ENCODE measurements around the gene SRGAP1.

The SRGAP1 gene

DNA sequence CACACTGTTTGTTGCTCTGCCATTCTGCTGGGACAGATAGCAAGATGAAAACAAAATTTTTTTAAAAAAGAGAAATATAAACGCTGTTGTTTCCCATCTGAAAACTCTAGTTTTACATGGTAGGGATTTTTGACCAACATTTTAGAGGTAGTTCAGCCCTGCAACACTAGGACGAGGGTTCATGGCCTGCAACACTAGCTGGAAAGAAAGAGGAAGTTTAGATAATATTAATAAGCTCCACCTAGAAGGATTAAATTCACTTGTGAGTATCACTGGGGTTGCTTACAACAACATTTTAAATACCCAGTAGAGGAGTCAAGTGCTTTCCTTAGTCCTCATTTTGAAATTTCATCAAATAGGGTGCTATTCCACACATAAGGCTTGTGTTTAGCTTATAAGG, 68.2 kb downstream of the SRGAP1 start:
- DNase-seq, result no peak

DNA sequence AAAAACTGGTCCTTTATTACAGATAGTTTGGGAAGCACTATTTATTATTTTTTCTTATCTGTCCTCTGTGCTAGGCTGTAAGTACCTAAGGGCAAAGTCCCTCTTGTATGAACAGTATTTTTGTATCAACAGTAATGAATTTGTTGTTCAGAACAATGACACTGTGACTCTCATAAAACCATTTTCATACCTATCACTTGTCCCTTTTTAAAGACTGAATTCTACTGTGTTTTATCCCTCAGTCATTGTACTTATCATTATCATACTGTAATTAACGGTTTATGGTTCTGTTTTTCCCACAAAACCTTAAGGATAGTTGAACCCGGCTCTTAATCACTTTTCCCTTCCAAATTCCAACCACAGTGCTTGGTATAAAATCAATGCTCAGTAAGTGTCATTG, 69.4 kb downstream of the SRGAP1 start:
- no peak for DNase-seq

DNA sequence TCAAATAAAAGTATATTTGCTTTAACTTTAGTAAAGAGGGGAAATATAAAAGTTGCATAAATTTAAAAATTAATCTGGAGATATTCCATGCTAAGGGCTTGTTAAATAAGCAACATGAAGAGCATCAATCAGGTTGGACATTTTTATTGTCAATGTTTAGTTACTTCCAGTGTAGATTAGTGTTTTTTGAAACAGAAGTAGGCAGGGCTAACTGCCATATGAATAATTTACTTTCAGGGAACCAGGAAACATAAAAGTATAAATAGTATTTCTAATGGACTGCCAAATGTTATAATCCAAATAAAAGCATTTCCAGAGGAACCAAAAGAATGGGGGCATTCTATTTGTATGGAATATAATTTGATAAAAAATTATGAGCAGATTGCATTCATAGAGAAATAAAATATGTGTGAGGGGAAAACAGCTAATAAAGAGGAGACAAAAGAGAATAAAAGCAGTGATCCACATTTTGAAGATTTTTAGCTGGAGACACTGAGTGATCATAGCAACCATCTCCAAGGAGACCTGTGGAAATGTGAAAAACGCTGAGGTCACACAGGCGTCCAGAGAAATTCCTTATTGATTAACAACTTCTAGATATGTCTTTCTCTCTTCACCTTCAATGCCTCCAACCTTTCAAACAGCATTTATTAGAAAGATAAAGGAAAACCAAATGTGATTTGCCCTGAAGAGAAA, 70.8 kb downstream of the SRGAP1 start:
- DNase-seq, result no peak

DNA sequence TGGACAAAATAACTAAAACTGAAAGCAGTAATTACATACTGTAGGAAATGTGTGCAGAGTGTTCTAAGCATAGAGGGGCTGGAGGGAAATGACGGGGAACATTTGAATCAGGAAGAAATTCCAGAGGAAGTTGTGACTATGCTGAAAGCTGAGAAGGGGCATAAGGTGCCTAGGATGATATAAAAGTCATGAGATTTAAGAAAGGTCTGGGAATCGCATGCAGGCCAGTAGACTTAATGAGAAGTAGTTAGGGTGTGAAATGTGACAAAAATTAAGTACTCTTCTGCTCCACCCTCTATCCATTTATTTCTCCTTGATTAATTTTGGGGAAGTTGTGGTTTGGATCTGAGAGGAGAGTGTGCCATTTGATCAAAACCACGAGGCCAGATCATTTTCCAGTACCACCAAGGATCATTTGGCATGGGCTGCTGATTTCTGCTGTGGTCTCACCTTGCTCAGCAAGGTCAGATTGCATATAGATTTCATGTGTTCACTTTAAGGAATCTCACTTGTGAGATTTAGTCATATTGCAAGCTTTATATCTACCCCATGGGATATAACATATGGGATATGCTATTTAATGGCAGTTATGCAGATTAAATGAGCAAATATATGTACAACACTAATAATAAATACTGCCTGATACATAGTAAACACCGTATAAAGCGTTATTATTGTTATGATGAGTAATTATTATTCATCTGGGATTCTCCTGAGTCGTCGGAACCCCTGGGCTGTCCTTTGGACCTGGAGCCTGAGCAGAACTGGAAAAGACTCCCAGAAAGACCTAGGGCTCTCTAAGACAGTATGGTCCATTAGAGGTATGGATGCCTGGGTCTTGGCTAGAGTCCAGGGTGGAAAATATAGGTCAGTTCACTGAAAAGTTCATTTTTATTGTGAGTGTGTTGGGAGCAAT, 72.3 kb downstream of the SRGAP1 start:
- no peak for DNase-seq

DNA sequence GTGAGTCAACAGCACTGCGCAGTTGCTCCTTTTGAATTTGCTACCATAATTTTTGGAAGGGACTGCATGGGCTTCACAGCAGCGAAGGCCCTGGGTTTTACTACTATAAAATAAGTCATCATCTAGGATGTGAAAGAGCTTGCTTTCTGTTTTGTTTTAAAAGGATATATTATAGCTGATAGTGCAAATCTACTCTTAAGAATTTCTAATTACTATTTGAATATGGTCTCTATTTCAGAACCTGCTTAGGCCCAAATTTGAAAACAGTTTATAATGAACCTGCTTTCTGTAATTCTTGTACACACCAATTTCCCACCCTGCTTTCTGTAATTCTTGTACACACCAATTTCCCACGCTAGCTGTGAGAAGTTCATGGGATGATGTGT, 73.0 kb downstream of the SRGAP1 start:
- DNase-seq, result no peak

DNA sequence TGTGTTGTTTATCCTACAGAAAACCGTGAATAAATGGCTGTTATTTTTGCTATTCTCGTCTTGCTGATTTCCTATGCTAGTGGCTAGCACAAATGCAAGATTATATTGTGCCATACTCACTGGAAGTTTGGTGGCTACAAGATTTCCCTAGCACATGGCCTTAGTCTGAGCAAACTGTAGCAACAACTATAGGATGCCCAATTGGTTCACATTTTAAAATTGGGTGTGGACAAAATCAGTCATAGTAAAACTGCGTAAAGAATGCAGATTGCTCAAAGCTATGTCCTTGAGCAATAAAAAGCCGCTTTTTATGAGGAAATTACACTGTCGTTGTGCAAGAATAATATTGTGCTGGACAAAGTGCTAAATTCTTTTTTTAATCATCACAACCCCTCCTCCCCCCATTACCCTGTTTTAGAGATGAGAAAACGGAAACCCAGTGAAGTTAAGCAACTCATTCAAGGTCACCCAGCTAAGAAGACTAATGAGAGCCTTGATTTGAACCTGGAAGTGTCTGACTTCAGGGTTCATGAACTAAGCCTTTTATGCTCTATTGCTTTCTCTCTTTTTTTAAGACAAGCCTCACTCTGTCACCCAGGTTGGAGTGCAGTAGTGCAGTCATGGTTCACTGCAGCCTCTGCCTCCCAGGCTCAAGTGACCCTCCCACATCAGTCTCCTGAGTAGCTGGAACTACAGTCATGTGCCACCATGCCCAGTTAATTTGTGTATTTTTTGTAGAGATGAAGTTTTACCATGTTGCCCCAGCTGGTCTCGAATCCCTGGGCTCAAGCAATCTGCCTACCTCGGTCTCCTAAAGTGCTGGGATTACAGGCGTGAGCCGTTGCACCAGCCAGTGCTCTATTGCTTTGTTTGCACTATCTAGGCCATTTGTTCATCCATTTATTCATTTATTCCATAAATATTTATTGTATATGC, 73.6 kb downstream of the SRGAP1 start:
- DNase-seq, result no peak

DNA sequence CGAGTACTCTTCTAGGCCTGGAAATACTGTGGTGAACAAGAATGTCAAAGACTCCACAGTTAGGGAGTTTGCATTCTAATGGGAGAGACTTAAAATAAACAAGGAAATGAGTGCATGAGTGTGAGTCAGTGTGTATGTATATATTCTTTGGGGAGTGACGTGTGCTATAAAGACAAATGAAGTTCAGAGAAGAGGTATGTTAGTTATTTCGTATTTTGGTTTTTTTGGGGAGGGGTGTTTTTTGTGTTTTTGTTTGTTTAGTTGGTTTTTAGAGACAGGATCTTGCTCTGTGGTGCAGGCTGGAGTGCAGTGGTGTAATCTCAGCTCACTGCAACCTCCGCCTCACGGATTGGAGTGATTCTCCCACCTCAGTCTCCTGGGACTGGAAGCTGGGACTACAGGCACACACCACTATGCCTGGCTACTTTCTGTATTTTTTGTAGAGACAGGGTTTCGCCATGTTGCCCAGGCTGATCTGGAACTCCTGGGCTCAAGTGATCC, 74.3 kb downstream of the SRGAP1 start:
- no peak for DNase-seq

DNA sequence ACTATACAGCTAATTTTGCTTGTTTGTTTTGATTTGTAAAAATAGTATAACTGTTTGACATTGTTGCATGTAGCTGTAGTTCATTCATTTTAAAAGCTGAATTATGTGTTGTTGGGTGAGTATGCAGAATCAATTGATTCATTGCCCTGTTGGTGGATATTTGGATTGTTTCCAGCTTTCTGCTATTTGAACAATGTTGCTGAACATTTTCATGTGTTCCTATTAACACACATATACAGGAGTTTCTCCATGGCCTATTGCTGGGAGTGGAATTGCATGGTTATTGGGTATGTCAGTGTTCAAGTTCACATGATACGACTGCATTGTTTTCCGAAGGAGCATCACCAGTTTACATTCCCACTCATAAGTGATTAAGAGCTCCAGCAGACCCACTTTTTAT, 75.3 kb downstream of the SRGAP1 start:
- DNase-seq, result no peak

DNA sequence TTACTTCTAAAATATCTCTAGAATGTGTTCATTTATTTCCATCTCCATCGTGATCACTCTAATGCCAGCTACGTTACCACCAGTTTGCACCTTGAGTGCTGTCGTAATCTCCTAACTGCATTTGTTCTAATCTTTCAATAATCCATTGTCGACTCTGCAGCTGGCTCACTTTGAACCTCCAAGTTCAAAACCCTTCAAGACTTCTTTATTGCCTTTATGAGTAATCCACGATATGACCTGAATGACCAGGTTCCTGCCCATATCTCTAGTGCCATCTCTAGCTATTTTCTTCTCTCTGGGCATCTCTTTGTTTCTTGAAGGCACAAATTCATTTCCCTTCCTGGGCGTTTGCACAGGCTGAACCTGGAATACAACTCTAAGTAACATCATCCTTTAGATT, 76.7 kb downstream of the SRGAP1 start:
- no peak for DNase-seq

DNA sequence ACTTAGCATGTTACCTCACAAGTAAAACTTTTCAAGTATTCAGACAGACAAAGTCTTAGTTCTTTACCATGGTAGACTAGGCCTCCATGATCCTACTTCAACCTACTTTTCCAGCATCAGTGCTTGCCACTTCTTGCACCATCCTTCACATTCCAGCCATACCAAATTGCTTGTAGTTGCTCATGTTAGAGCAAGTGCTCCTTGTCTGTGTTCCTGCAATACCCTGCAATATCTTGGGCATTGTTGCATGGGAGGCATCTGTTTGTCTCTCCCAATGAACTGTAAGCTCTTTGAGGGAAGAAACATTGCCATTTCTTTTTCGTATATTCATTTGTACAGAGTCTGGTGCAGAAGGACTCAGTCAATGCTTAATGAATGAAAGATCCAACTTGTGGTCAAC, 78.0 kb downstream of the SRGAP1 start:
- no peak for DNase-seq

DNA sequence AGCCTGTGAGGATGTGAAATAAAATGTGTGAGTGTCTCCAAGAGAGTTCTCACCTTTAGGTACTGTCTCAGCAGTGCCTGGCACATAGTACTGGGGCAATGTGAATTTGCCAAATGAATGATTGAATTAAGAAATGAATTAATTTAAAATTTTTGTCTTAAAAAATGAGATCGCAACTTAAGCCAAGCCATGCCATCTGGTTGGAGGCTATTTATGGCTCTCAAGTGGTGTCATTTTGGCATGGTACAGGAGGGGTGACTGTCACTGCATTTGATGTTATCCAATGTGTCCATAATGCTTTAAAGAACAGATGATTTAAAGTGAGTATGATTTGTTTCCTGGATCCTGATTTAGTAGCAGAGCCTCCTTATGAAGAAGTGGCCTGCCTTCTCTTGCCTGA, 80.3 kb downstream of the SRGAP1 start:
- no peak for DNase-seq

DNA sequence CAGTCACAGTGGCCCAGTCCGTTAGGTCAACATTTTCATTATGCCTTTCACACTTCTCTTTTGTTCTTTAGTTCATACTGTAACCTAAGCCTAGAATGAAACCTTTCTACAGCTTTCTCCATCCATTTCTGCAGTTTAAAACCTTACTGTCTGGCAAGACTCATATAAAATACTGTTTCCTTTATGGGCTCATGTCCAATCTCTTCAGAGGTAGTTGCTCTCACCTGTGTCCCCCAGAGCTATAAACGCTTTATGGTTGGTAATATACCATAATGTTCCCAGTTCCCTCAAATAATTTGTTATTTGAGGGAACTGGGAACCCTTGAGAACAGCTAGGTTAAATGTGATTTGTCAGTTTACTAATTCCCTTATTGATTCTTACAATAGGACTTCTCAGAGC, 83.0 kb downstream of the SRGAP1 start:
- DNase-seq, result no peak

DNA sequence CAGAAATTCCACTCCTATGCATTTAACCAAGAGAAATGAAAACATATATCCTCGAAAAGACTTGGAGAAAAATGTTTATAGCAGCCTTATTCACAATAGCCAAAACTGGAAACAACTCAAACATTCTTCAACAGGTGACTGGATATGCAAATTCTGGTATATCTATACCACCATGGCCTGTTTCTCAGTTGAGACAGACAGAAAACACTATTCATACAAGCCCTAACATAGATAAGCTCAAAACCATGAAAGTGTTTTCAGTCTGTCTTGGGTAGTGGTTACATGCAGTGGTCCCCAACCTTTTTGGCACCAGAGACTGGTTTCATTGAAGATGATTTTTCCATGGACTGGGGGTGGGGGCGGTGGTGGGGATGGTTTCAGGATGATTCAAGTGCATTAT, 83.8 kb downstream of the SRGAP1 start:
- no peak for DNase-seq

DNA sequence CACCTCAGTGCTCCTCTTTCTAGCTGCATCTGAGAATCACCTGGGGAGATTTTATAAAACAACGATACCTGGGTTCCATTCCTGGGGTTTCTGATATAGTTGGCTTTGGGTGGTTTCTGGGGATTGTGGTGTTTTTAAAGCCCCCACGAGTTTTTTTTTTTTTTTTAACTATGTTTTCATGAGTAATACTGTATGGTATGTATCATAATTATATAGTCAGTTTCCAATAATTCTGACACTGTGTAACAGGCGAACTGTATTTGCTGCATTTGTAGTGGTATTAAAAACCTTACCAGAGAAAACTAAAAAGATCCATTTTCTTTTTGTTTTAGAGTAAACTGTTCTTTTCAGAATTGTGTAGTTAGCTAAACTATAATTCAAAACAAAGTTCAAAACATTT, 84.9 kb downstream of the SRGAP1 start:
- DNase-seq, result no peak

DNA sequence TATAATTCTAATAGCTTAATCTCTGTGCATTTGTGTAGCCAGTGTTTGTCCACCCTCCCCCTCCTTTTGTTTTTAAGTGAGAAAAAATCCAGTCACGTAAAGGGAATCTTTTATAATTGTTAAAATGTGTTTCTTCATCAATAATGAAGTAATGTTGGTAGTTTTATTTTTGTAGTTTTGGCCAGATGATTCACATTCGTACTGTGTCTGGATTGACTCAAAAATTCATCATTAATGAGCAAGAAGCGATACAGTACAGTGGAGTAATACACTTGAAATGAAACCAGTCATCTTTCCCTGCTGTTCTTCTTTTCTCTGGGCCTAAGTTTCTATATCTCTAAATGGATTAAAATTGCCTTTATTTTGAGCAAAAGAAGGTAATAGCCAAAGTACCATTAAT, 86.5 kb downstream of the SRGAP1 start:
- DNase-seq, result no peak

DNA sequence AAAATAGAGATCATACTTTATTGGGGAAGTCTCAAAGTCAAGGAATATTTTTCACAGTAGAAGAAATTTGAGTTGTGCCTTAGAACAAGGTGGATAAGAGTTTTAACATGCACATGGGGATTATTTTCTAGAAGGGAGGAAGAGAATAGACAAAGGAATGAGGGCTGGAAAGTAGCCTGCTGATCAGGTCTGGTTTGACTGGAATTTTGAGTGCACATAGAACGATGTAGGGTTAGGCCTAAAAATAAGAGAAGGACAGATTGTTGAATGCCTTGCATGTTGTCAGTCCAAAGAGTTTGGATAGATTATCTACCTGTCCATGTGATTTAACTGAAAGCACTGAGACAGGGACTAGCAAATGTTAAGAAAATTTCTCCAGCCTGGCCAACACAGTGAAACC, 87.2 kb downstream of the SRGAP1 start:
- DNase-seq, result no peak

DNA sequence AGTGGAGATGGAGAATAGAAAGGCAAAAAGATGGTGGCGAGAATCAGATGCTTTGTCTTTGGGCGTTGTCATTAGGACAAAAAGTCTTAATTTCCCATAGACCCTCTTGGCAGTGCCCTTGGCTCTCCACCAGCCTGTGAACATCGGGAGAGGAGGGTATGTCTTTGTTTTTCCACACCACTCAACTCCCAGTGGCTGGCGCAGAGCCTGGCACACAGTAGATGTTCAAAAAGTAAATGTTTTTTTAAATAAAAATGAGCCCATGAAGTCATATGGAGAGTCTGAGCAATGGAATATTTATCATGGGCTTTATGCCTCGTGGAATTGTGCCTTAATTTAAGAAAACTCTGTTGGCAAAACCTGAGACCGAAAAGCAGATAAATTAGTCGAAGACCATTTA, 90.4 kb downstream of the SRGAP1 start:
- no peak for DNase-seq

DNA sequence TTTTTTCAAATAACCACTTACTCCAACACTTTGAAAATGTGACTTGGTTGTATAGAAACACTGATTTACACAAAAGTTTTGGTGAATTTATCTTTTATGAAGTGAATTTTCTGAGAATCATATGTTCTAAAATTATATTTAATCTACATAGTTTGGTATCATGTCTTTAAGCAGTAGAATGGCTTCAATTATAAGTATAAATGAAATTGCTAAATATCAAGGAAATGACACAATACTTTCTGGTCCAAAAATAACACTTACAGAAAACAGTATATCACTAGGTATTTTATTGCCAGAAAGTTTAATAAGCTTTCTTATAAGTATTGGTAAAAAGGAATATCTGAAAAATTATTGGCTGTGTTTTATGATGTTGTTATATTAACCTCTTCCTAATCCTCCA, 90.9 kb downstream of the SRGAP1 start:
- DNase-seq, result no peak

DNA sequence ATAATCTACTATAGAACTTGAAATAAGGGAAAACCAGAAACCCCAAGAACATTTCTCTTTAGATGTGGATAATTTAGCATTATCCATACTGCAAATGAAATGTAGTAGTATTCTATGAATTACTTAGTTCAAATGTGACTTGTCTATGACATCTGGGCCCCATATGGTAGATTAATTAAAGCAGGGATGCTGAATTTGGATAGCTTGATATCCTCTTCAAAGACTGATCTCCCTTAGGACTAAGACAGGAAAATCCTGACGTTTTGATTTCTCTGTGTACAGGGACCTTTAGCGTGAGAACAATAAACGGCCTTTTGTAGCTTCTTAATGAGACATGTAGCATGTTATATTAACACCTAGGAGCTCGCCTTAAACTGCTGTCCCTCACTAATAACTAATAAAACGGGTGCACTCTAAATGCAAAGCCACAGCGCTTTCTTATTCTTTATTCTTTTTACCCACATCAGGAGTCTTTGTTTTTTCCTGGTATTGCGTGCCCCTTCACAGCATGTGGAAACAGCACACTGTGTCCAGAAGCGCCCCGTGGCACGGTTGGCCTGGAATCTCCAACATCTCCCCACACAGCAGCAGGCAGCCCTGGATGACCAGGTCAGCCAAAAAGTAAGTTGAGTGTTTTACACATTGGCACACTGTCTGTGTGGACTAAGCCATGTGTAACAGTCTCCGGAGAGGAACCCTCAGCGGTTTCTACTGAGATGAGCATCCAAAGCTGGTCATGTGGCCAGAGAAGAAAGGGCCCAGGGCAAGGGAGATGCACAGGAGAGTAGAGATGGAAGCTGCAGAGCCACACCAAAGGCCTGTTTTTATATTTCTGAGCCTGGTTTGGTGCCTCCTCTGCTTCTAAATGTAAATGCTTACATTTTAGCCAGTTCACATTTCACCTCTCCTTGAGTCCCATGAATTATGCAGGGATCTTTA, 93.1 kb downstream of the SRGAP1 start:
- DNase-seq, result no peak

DNA sequence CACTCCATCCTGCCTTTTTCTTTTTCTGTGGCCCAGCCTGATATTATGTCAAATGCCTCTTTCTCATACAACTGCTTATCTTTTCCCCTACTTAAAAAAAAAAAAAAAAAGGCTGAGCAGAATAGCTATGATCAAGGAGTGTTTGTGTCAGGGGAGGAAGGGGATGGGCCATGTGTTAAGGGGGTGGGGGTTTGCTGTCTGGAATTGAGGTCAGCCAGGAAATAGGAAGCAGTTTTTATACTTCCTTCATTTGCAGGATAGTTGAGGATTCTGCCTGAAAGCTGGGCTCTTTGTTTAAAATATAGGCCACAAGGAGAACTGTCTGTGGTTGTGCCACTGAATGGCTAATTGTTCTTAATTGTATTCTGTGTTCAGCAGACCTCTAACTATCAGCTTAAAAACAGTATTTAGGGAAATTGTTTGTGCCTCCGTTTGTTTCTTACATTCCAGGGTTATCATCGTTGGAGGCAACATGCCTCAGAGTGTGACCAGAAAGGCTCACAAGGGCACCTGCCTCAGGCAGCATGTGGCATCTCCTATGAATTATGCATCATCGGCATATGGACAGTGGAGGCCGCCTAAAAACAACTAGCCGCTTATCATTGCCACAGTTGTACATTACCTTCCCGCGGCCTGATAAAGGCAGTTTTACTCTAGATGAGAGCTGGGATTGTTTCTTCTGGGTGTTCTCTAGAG, 96.0 kb downstream of the SRGAP1 start:
- DNase-seq, result peak; percentile 47 to 64

DNA sequence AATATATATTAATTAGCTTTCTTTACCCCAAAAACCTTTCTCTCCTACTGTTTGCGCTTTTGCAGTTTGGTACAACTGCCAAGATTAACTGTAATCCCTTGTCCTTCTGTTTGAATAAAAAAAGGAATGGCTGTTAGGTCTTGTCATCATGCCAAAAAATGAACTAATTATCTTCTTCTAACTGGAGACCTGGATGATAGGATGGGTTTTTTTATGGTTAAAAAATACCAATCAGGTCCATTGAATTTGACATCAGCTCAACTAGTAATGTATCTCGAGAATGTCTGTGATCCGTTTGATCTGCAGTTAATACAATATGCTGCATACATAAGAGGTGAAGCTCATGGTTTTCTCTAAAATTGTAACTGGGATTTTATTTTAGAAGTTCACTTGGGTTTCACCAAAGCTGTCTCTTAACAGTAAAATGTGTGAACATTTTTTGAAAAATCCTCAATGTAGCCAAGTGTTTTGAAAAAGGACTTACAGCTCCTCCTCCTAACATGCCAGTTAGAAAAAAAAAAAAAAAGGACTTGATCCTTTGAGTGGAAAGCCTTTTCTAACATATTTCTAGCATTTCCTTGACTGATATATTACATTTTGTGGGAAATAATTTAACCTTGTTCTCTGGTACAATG, 96.8 kb downstream of the SRGAP1 start:
- peak in 1 of 2 donors; percentile 53 for DNase-seq
